HPDE6-E6E7 (cell line): ENCODE data around the gene UBE3B.
A peak's percentile ranks its signal among the peaks of the same experiment; 100 is the strongest.
"Not testable (repeated sequence)": the region's sequence is repeated elsewhere in the genome, so short reads cannot be mapped to it uniquely, and the experiment has no call there.

Source experiments
- DNase-seq: peaks from one replicate; pipeline ENCODE4 v3.0.0; 2011; ENCODE audit warnings: missing footprints; ENCODE audit errors: extremely low spot score

The UBE3B gene

GRCh38 chr12:109477185-109477962 is at the start of gene UBE3B, which contains the start of gene KCTD10:
Gene UBE3B, plus strand, starts transcription at chr12:109477634. Its CDS starts 5,918 bp downstream, at chr12:109483552.
Gene KCTD10, minus strand, starts transcription at chr12:109477300. Its CDS starts 38 bp downstream, at chr12:109477262.
- peak; percentile 89 for DNase-seq

GRCh38 chr12:109428037-109428629 is 49.3 kb upstream of the UBE3B start:
- peak; percentile 66 for DNase-seq

GRCh38 chr12:109428804-109429203 is 48.6 kb upstream of the UBE3B start:
- not testable (repeated sequence) for DNase-seq

GRCh38 chr12:109430244-109430643 is 47.2 kb upstream of the UBE3B start:
- no peak for DNase-seq

- peak; percentile 28 for DNase-seq
Observed at GRCh38 chr12:109432431-109432830, 45.0 kb upstream of the UBE3B start.

GRCh38 chr12:109432842-109433304 is 44.6 kb upstream of the UBE3B start:
- peak; percentile 62 for DNase-seq

GRCh38 chr12:109433618-109434017 is 43.8 kb upstream of the UBE3B start:
- no peak for DNase-seq

GRCh38 chr12:109434582-109434981 is 42.9 kb upstream of the UBE3B start:
- no peak for DNase-seq

GRCh38 chr12:109435428-109436187 is 41.8 kb upstream of the UBE3B start:
- DNase-seq, result no peak

GRCh38 chr12:109436188-109436560 is 41.3 kb upstream of the UBE3B start:
- no peak for DNase-seq

- DNase-seq, result no peak
Observed at GRCh38 chr12:109439181-109439580, 38.3 kb upstream of the UBE3B start.

- not testable (repeated sequence) for DNase-seq
Observed at GRCh38 chr12:109439951-109440350, 37.5 kb upstream of the UBE3B start.

- no peak for DNase-seq
Observed at GRCh38 chr12:109440851-109441490, 36.5 kb upstream of the UBE3B start.

- DNase-seq, result no peak
Observed at GRCh38 chr12:109443794-109444193, 33.6 kb upstream of the UBE3B start.

GRCh38 chr12:109444259-109444658 is 33.2 kb upstream of the UBE3B start:
- DNase-seq, result no peak

GRCh38 chr12:109445191-109445609 is 32.2 kb upstream of the UBE3B start:
- no peak for DNase-seq

- DNase-seq, result no peak
Observed at GRCh38 chr12:109446869-109447268, 30.6 kb upstream of the UBE3B start.

- no peak for DNase-seq
Observed at GRCh38 chr12:109447482-109447881, 30.0 kb upstream of the UBE3B start.

GRCh38 chr12:109448272-109448671 is 29.2 kb upstream of the UBE3B start:
- DNase-seq, result no peak

GRCh38 chr12:109448707-109449390 is 28.6 kb upstream of the UBE3B start:
- DNase-seq, result no peak

GRCh38 chr12:109449845-109450532 is 27.4 kb upstream of the UBE3B start:
- DNase-seq, result no peak
